Muscle of leg (tissue), 11 donors: ENCODE data around the gene CNTN5. TPM values are rescaled to one million over a fixed set of nuclear protein-coding genes. Genes with fewer than 3 reads are reported as not detected.
"Not testable (repeated sequence)": the region's sequence is repeated elsewhere in the genome, so short reads cannot be mapped to it uniquely, and the experiment has no call there.

Source experiments
- DNase-seq: peaks from one replicate; pipeline ENCODE4 v3.0.0; 2013
- H3K27ac ChIP-seq: one replicate; pipeline ENCODE4 v1.5.1; 2013; ENCODE audit warnings: mild to moderate bottlenecking, low read length, control low read depth
- H3K27me3 ChIP-seq: one replicate; pipeline ENCODE4 v1.6.1; 2013; ENCODE audit warnings: low read length; ENCODE audit not compliant: control insufficient read depth, insufficient read depth
- H3K36me3 ChIP-seq: one replicate; pipeline ENCODE4 v1.6.1; 2013; ENCODE audit warnings: low read length; ENCODE audit not compliant: control insufficient read depth, insufficient read depth
- H3K4me1 ChIP-seq: one replicate; pipeline ENCODE4 v1.6.1; 2013; ENCODE audit warnings: low read length; ENCODE audit not compliant: control insufficient read depth, insufficient read depth
- H3K4me3 ChIP-seq: one replicate; pipeline ENCODE4 v1.5.1; 2013; ENCODE audit warnings: low read length, control low read depth
- H3K9me3 ChIP-seq: replicated peaks from 2 replicates; pipeline ENCODE4 v1.6.1; 2013; ENCODE audit warnings: low read depth, low read length; ENCODE audit not compliant: control insufficient read depth
- WGBS: methylation state at CpG from one replicate; pipeline ENCODE4 v1.1.5; 2013; ENCODE audit warnings: missing lambda C conversion rate; ENCODE audit not compliant: insufficient coverage; 5-methylcytosine and 5-hydroxymethylcytosine counted together
- polyA plus RNA-seq, 8 donors: library from polyadenylated mRNA; unstranded; fragments of 120-200 nt; gene quantifications; one replicate each; pipeline versions ENCODE4 v1.2.1 to v1.2.3, GENCODE V29; 2013; ENCODE audit warnings: inconsistent platforms in 1 of 8, low replicate concordance in 1 of 8; ENCODE audit not compliant: insufficient read length in 8 of 8, insufficient read depth in 1 of 8
- total RNA-seq: library from RNA; stranded (reverse); fragments of 120-200 nt; gene quantifications from one replicate; pipeline ENCODE4 v1.2.4, GENCODE V29; 2013

Gene CNTN5
- total and polyA plus RNA-seq, 9 donors, result 3.2 to 9.9 (median 5.7) TPM

DNA sequence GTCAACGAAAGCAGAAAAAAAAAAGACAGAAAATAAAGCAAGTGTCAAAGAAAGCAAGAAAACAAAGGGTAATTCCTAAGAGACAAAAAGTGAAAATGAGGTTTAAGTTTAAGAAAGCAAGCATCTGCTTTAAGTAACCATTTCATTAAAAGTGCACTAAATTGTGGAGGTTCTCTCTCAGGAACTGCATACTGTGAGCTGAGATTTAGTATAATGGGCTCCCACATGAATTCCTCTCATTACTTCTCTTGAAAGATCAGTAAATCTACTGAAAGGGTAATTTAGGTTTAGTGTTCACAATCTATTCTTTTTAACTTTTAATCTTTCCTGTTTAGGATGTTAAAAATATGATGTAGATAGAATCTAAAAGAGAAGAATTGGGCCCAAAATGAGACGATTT, 1201.0 kb downstream of the CNTN5 start:
- no peaks in the 10 kb centered on the region for H3K9me3 ChIP-seq
- no peak for DNase-seq
- no peaks in the 10 kb centered on the region for H3K4me1 ChIP-seq
- no peak overlapping the region for H3K4me3 ChIP-seq
- H3K36me3 ChIP-seq, result no peaks in the 10 kb centered on the region
- WGBS, result 40% methylated on average over 1 of the region's 2 CpGs
- H3K27me3 ChIP-seq, result no peaks in the 10 kb centered on the region
- H3K27ac ChIP-seq, result no peak overlapping the region

- WGBS, result no CpG with 5 or more reads among the region's 1 CpG
- DNase-seq, result no peak
These were observed 1203.8 kb downstream of the CNTN5 start for GRCh38 chr11:100224541-100225034.

GRCh38 chr11:100229086-100229485, 1208.3 kb downstream of the CNTN5 start:
- H3K36me3 ChIP-seq, result no peaks in the 10 kb centered on the region
- no peaks in the 10 kb centered on the region for H3K9me3 ChIP-seq
- no peak overlapping the region for H3K4me3 ChIP-seq
- H3K27ac ChIP-seq, result no peak overlapping the region
- no peak for DNase-seq
- WGBS, result no CpG with 5 or more reads among the region's 1 CpG
- no peaks in the 10 kb centered on the region for H3K27me3 ChIP-seq
- no peaks in the 10 kb centered on the region for H3K4me1 ChIP-seq

More at GRCh38 chr11:100224541-100225034, 1203.8 kb downstream of the CNTN5 start:
- Histone ChIP-seq H3K27ac (no peak overlapping the region), H3K4me3 (no peak overlapping the region), H3K9me3 (no peaks in the 10 kb centered on the region), H3K36me3 (no peaks in the 10 kb centered on the region), H3K27me3 (no peaks in the 10 kb centered on the region), H3K4me1 (no peaks in the 10 kb centered on the region)

DNA sequence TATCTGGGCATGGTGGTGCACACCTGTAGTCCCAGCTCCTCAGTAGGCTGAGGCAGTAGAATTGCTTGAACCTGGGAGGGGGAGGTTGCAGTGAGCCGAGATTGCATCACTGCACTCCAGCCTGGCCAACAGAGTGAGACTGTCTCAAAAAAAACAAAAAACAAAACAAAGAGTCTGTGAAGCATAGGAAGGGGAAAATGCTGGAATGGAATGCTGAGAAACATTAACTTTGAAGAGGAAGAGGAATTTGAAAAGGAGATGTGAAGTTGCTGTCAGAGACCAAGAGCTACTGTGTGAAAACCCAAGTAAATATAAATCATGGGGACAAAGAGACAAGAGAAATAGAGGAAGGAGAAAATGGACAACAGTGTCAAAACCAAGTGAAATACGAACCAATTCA, 1211.3 kb downstream of the CNTN5 start:
- WGBS, result no CpG with 5 or more reads among the region's 2 CpGs
- DNase-seq, result no peak
- H3K27me3 ChIP-seq, result no peaks in the 10 kb centered on the region
- H3K4me1 ChIP-seq, result no peaks in the 10 kb centered on the region
- no peak overlapping the region for H3K4me3 ChIP-seq
- no peaks in the 10 kb centered on the region for H3K36me3 ChIP-seq
- H3K27ac ChIP-seq, result no peak overlapping the region
- no peaks in the 10 kb centered on the region for H3K9me3 ChIP-seq

DNA sequence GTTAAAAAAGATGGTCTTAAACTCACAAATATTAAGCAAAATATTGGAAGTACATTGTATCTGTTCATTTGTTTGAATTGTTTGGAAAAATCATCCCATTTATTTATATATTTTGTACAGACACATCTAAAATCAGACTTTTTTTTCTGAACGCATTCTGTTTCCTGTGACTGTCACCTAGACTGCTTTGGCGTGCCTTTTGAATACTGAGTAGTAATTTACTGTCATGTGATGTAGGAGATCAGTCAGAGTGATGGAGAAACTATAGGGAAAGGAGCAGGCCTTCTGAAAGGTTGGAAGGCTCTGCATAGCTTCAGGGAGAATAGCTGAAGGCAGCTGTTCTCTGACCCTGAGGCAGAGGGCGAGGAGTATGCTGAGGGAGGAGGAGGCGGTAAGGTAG, 1214.3 kb downstream of the CNTN5 start:
- Histone ChIP-seq H3K36me3 (no peaks in the 10 kb centered on the region), H3K4me3 (no peak overlapping the region), H3K27ac (no peak overlapping the region), H3K9me3 (no peaks in the 10 kb centered on the region), H3K27me3 (no peaks in the 10 kb centered on the region), H3K4me1 (no peaks in the 10 kb centered on the region)
- DNase-seq, result no peak
- 67% methylated on average over 1 of the region's 4 CpGs for WGBS

GRCh38 chr11:100240025-100240539, 1219.3 kb downstream of the CNTN5 start:
- DNase-seq, result no peak
- Histone ChIP-seq H3K4me1 (no peaks in the 10 kb centered on the region), H3K27ac (no peak overlapping the region), H3K4me3 (no peak overlapping the region), H3K9me3 (no peaks in the 10 kb centered on the region), H3K27me3 (no peaks in the 10 kb centered on the region), H3K36me3 (no peaks in the 10 kb centered on the region)
- 31% methylated on average over 2 of the region's 5 CpGs for WGBS

GRCh38 chr11:100247704-100248103, 1227.0 kb downstream of the CNTN5 start:
- no CpG with 5 or more reads among the region's 1 CpG for WGBS
- no peak overlapping the region for H3K27ac ChIP-seq
- H3K9me3 ChIP-seq, result no peaks in the 10 kb centered on the region
- H3K36me3 ChIP-seq, result no peaks in the 10 kb centered on the region
- H3K4me3 ChIP-seq, result no peak overlapping the region
- no peaks in the 10 kb centered on the region for H3K27me3 ChIP-seq
- no peak for DNase-seq
- H3K4me1 ChIP-seq, result no peaks in the 10 kb centered on the region

DNA sequence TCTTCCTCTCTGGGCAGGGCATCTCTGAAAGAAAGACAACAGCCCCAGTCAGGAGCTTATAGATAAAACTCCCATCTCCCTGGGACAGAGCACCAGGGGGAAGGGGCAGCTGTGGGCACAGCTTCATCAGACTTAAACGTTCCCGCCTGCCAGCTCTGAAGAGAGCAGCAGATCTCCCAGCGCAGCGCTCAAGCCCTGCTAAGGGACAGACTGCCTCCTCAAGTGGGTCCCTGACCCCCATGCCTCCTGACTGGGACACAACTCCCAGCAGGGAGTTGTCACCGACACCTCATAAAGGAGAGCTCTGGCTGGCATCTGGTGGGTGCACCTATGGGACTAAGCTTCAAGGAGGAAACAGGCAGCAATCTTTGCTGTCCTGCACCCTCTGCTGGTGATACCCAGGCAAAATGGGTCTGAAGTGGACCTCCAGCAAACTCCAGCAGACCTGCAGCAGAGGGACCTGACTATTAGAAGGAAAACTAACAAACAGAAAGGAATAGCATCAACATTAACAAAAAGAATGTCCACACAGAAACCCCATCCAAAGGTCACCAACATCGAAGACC, 1236.6 kb downstream of the CNTN5 start:
- 89% methylated on average over 4 of the region's 6 CpGs for WGBS
- not testable (repeated sequence) for H3K4me1 ChIP-seq

GRCh38 chr11:100269516-100269915, 1248.8 kb downstream of the CNTN5 start:
- Histone ChIP-seq H3K27me3 (no peaks in the 10 kb centered on the region), H3K9me3 (no peaks in the 10 kb centered on the region), H3K4me3 (no peak overlapping the region), H3K36me3 (no peaks in the 10 kb centered on the region), H3K27ac (no peak overlapping the region), H3K4me1 (no peaks in the 10 kb centered on the region)
- no peak for DNase-seq
- no CpG with 5 or more reads among the region's 1 CpG for WGBS

More for the DNA sequence above, 1236.6 kb downstream of the CNTN5 start:
- DNase-seq, H3K9me3 ChIP-seq, H3K36me3 ChIP-seq, H3K4me3 ChIP-seq, H3K27ac ChIP-seq, H3K27me3 ChIP-seq: not testable (repeated sequence)

- 89% methylated on average over 8 of the region's 16 CpGs for WGBS
- H3K4me3 ChIP-seq, result no peak overlapping the region
- H3K27me3 ChIP-seq, result no peaks in the 10 kb centered on the region
- no peaks in the 10 kb centered on the region for H3K9me3 ChIP-seq
- H3K27ac ChIP-seq, result no peak overlapping the region
- no peaks in the 10 kb centered on the region for H3K4me1 ChIP-seq
- DNase-seq, result no peak
- H3K36me3 ChIP-seq, result no peaks in the 10 kb centered on the region
These were observed 1252.5 kb downstream of the CNTN5 start for GRCh38 chr11:100273066-100273815.
